GM20000 (cell line): ENCODE results near the gene EXD3.

Experiments used
- DNase-seq: peaks from one replicate; pipeline ENCODE4 v3.0.0; 2012; ENCODE audit warnings: low spot score
- CTCF ChIP-seq: IDR thresholded peaks from 2 replicates; pipeline ENCODE4 v1.5.1; 2012; ENCODE audit warnings: mild to moderate bottlenecking, control low read depth; ENCODE audit errors: extremely low read depth, missing control alignments

Gene EXD3

GRCh38 chr9:137280474-137281344 is 142.3 kb downstream of the EXD3 start:
- peak; percentile 68 for TF ChIP-seq CTCF
- peak; percentile 87 for DNase-seq

- no peak for DNase-seq
- TF ChIP-seq CTCF, result no peak
Measured at GRCh38 chr9:137279741-137280473, 143.1 kb downstream of the EXD3 start.

- DNase-seq, result no peak
Measured at GRCh38 chr9:137278721-137279711, 143.9 kb downstream of the EXD3 start.

GRCh38 chr9:137278061-137278701 is 144.8 kb downstream of the EXD3 start:
- DNase-seq, result peak; percentile 67
- no peak for TF ChIP-seq CTCF

More at GRCh38 chr9:137278721-137279711, 143.9 kb downstream of the EXD3 start:
- no peak for TF ChIP-seq CTCF

GRCh38 chr9:137277329-137278041 is 145.5 kb downstream of the EXD3 start, which contains the start of gene TOR4A:
TOR4A (plus strand) TSS chr9:137277726; CDS start chr9:137278690, 964 bp downstream.
- peak; percentile 96 for DNase-seq
- TF ChIP-seq CTCF, result peak; percentile 4
